Panc1 (cell line): ENCODE results near the gene RPS17. TPM values are rescaled to one million over a fixed set of nuclear protein-coding genes. Genes with fewer than 3 reads are reported as not detected.
A peak's percentile ranks its signal among the peaks of the same experiment; 100 is the strongest.
"Not testable (repeated sequence)": the region's sequence is repeated elsewhere in the genome, so short reads cannot be mapped to it uniquely, and the experiment has no call there.

Source experiments
- ATAC-seq: fragments of 200-7000 bp; cut with Tn5 transposase; 2 replicates; pipeline ENCODE4 v1.9.1; 2020; ENCODE audit warnings: mild to moderate bottlenecking, moderate library complexity
- BruUV-seq: library from RNA; stranded (reverse); fragments of 400-500 nt; replicated peaks from 2 replicates; lab custom pipeline; 2021; lab: Mats Ljungman, UMichigan
- CTCF ChIA-PET: fragments of 300-600 bp; sonication (Branson Sonifier 250); formaldehyde crosslinking; loops from one replicate; lab custom pipeline; 2022; ENCODE audit warnings: antibody characterized with exemption; lab: Charles Lee
- POLR2A ChIA-PET: fragments of 300-600 bp; sonication (Branson Sonifier 250); formaldehyde crosslinking; loops from one replicate; lab custom pipeline; 2022; ENCODE audit warnings: antibody characterized with exemption; lab: Charles Lee
- DNase-seq: peaks from one replicate; pipeline ENCODE4 v3.0.0-alpha.2; 2010; ENCODE audit warnings: low read depth, low spot score
- H3K27ac ChIP-seq: 2 replicates; pipeline ENCODE4 v1.5.1; 2011; ENCODE audit warnings: mild to moderate bottlenecking, low read length, inconsistent platforms
- H3K27me3 ChIP-seq: fragments of 200-500 bp; sonication (Bioruptor generic); 2 replicates; pipeline ENCODE4 v1.6.0; 2014; ENCODE audit warnings: low read length, inconsistent platforms; ENCODE audit not compliant: control insufficient read depth, insufficient read depth
- H3K36me3 ChIP-seq: fragments of 200-500 bp; sonication (Bioruptor generic); 2 replicates; pipeline ENCODE4 v1.5.1; 2014; ENCODE audit warnings: inconsistent platforms, mild to moderate bottlenecking, low read length, moderate library complexity; ENCODE audit not compliant: control insufficient read depth, insufficient read depth
- H3K4me1 ChIP-seq: 2 replicates; pipeline ENCODE4 v1.5.1; 2011; ENCODE audit warnings: inconsistent platforms, mild to moderate bottlenecking, low read length, moderate library complexity; ENCODE audit not compliant: control insufficient read depth, insufficient read depth
- H3K4me3 ChIP-seq, 2 experiments: 2 replicates each; pipeline ENCODE4 v1.5.1; 2011 to 2012; ENCODE audit warnings: low read depth in 2 of 2, low read length in 2 of 2, mild to moderate bottlenecking in 2 of 2, inconsistent platforms in 1 of 2, moderate library complexity in 1 of 2
- H3K9me3 ChIP-seq: fragments of 200-500 bp; sonication (Bioruptor generic); 2 replicates; pipeline ENCODE4 v1.5.1; 2014; ENCODE audit warnings: low read depth, mild to moderate bottlenecking, inconsistent platforms, low read length, moderate library complexity; ENCODE audit not compliant: control insufficient read depth, insufficient read depth
- POLR2AphosphoS5 ChIP-seq: IDR thresholded peaks from 2 replicates; pipeline ENCODE4 v1.6.1; 2012; ENCODE audit warnings: mild to moderate bottlenecking, low read depth, low read length, moderate library complexity
- SIN3A ChIP-seq: IDR thresholded peaks from 2 replicates; pipeline ENCODE4 v1.6.1; 2012; ENCODE audit warnings: low read depth, mild to moderate bottlenecking, low read length, moderate library complexity, borderline replicate concordance; ENCODE audit not compliant: insufficient read depth
- TCF7L2 ChIP-seq: IDR thresholded peaks from 2 replicates; pipeline ENCODE4 v1.6.1; 2011; ENCODE audit warnings: mild to moderate bottlenecking, low read depth, low read length, inconsistent platforms
- in situ Hi-C: cut with HindIII; loops from 2 replicates; pipeline ENCODE4 v1.10.0; 2016; ENCODE audit warnings: low sequenced_read_pairs, low pct_unique_long_range_greater_than_20kb
- intact Hi-C: fragments of 100-400 bp; cut with micrococcal nuclease; formaldehyde crosslinking; loops from one replicate; pipeline ENCODE4 v1.10.0; 2022; ENCODE audit not compliant: unreplicated experiment
- total RNA-seq: library from RNA; stranded (reverse); gene quantifications from one replicate; pipeline ENCODE4 v1.2.1, GENCODE V29; 2021; ENCODE audit not compliant: unreplicated experiment
- TF ChIP-seq, protein P1 (sequence below): fragments of 450-650 bp; IDR thresholded peaks from 2 replicates; pipeline ENCODE4 v1.5.1; 2017; ENCODE audit warnings: mild to moderate bottlenecking
- TF ChIP-seq, protein P2 (sequence below), 2 experiments: IDR thresholded peaks; 2 replicates each; pipeline ENCODE4 v1.6.1; 2011 to 2012; ENCODE audit warnings: low read depth in 2 of 2, control low read depth in 1 of 2, low read length in 1 of 2, mild to moderate bottlenecking in 1 of 2, moderate library complexity in 1 of 2; ENCODE audit not compliant: insufficient read depth in 1 of 2

RPS17 gene
- total RNA-seq, 1 experiment from 2014 or later = 1,598 TPM

DNA sequence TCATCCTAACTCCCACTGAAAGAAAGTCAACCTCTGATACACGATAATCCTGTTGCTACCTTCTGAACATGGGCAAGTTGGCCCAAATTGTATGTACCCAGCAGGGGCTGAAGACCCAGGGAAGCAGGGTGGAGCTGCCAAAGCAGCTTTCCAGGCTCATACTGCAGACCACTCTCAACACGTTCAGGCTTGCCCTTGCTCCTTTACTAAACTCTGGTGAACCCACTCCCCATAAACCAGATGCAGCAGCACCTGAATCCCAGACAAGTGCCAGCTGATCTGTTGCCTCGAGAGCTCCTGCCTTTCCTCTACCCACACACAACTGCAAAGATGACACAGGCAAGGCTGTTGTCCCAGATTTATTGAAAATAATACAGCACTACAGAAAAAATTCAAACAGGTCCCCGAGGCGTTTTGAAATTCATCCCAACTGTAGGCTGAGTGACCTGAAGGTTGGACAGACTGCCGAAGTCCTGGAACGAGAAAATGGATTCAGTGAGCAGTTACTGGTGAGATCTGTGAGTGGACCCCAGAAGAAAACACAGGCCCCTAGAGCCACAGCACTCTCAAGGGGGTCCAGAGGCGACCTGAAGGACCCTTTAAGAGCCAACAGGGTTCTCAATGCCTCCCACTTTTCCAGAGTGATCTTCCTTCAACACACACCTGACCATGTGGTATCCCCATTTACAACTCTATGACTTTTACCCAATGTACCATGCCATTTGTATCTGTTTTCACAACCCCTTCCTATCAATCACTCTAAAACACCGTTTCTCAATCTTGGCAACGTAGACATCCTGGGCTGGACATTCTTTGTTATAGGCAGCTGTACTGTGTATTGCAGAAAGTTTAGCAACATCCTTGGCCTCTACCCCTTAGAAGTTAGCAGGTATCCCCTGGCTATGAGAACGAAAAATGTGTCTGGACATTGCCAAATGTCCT, 3.6 kb downstream of the RPS17 start:
- intact Hi-C loops (no loop called here), in situ Hi-C loops (no loop called here)
- ChIA-PET POLR2A (no interaction called here), CTCF (no interaction called here)
- Histone ChIP-seq H3K27ac (no peak overlapping the region), H3K27me3 (no peaks in the 10 kb centered on the region), H3K4me1 (peaks cover 15% of the 10 kb centered on the region), H3K36me3 (peaks cover 30% of the 10 kb centered on the region), H3K4me3 (no peak overlapping the region), H3K9me3 (no peaks in the 10 kb centered on the region)
- BruUV-seq = no TSS peak
- no peak for TF ChIP-seq POLR2AphosphoS5
- ATAC-seq (no peak), DNase-seq (no peak)

DNA sequence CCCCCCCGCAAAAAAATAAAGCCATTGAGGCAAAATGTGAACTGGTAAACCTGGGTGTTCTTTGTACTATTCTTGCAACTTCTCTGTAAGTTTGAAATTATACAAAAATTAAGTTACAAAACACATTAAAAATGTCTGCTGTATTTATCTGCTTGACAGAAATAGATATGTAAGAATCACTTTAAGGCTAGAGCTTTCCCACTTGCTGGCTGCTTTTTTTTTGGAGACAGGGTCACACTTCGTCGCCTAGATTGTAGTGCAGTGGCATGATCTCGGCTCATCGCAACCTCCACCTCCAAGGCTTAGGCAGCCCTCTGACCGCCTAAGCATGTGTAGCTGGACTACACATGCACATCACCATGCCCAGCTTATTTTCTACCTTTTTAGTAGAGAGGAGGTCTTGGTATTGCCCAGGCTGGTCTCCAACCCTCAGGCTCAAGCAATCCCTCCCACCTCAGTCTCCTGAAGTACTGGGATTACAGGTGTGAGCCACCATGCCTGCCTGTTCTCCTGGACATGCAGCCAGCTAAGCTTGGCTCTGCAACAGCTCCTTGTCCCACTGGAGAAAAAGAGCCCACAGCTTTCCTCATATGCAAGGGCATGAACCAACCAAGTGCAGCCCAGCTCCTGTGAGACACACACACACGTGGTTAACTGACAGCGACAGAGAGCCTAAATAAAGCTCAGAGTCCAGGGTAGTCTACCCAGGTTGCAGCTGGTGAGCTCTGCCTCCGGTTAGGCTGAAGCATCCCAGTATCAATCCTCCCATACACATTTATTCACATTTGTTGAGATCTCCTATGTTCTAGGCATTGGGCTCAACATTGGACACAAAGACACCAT, 4.5 kb downstream of the RPS17 start:
- no peak overlapping the region for H3K27ac ChIP-seq
- no TSS peak for BruUV-seq
- peaks cover 21% of the 10 kb centered on the region for H3K4me1 ChIP-seq
- H3K36me3 ChIP-seq = peaks cover 30% of the 10 kb centered on the region
- no peak overlapping the region for H3K4me3 ChIP-seq
- ATAC-seq (no peak), DNase-seq (no peak)
- TF ChIP-seq, protein P1, sequence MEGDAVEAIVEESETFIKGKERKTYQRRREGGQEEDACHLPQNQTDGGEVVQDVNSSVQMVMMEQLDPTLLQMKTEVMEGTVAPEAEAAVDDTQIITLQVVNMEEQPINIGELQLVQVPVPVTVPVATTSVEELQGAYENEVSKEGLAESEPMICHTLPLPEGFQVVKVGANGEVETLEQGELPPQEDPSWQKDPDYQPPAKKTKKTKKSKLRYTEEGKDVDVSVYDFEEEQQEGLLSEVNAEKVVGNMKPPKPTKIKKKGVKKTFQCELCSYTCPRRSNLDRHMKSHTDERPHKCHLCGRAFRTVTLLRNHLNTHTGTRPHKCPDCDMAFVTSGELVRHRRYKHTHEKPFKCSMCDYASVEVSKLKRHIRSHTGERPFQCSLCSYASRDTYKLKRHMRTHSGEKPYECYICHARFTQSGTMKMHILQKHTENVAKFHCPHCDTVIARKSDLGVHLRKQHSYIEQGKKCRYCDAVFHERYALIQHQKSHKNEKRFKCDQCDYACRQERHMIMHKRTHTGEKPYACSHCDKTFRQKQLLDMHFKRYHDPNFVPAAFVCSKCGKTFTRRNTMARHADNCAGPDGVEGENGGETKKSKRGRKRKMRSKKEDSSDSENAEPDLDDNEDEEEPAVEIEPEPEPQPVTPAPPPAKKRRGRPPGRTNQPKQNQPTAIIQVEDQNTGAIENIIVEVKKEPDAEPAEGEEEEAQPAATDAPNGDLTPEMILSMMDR = no peak
- TF ChIP-seq SIN3A = no peak
- TF ChIP-seq POLR2AphosphoS5 = peak; percentile 31; the same call in 1 of the 2 replicates
- TF ChIP-seq, protein P2, sequence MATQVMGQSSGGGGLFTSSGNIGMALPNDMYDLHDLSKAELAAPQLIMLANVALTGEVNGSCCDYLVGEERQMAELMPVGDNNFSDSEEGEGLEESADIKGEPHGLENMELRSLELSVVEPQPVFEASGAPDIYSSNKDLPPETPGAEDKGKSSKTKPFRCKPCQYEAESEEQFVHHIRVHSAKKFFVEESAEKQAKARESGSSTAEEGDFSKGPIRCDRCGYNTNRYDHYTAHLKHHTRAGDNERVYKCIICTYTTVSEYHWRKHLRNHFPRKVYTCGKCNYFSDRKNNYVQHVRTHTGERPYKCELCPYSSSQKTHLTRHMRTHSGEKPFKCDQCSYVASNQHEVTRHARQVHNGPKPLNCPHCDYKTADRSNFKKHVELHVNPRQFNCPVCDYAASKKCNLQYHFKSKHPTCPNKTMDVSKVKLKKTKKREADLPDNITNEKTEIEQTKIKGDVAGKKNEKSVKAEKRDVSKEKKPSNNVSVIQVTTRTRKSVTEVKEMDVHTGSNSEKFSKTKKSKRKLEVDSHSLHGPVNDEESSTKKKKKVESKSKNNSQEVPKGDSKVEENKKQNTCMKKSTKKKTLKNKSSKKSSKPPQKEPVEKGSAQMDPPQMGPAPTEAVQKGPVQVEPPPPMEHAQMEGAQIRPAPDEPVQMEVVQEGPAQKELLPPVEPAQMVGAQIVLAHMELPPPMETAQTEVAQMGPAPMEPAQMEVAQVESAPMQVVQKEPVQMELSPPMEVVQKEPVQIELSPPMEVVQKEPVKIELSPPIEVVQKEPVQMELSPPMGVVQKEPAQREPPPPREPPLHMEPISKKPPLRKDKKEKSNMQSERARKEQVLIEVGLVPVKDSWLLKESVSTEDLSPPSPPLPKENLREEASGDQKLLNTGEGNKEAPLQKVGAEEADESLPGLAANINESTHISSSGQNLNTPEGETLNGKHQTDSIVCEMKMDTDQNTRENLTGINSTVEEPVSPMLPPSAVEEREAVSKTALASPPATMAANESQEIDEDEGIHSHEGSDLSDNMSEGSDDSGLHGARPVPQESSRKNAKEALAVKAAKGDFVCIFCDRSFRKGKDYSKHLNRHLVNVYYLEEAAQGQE (IDR thresholded peaks at IDR 0.05; ENCODE audit: insufficient read depth in 1 of 2, low read depth in 2 of 2, low read length in 1 of 2) = no peak
- no peak for TF ChIP-seq TCF7L2
- POLR2A ChIA-PET = interaction anchor here (1.0 kb wide), 1 partner anchor 273 kb away, joined by 5 read pairs; no protein-coding TSS in a partner anchor
- CTCF ChIA-PET = no interaction called here
- no peaks in the 10 kb centered on the region for H3K9me3 ChIP-seq
- in situ Hi-C loops (no loop called here), intact Hi-C loops (no loop called here)
- H3K27me3 ChIP-seq = no peaks in the 10 kb centered on the region

DNA sequence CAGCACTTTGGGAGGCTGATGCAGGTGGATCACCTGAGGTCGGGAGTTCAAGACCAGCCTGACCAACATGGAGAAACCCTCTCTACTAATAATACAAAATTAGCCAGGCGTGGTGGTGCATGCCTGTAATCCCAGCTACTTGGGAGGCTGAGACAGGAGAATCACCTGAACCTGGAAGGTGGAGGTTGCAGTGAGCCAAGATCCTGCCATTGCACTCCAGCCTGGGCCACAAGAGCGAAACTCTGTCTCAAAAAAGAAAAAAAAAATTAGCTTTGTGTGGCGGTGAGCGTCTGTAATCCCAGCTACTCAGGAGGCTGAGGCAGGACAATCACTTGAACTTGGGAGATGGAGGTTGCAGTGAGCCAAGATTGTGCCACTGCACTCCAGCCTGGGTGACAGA, 5.1 kb downstream of the RPS17 start:
- in situ Hi-C loops, H3K27me3 ChIP-seq, CTCF ChIA-PET, H3K27ac ChIP-seq, intact Hi-C loops, ATAC-seq, BruUV-seq, H3K9me3 ChIP-seq, DNase-seq, H3K4me3 ChIP-seq: not testable (repeated sequence)
- Histone ChIP-seq H3K36me3 (peaks cover 30% of the 10 kb centered on the region), H3K4me1 (peaks cover 22% of the 10 kb centered on the region)
- POLR2A ChIA-PET = interaction anchor here (1.0 kb wide), 1 partner anchor 273 kb away, joined by 5 read pairs; no protein-coding TSS in a partner anchor

DNA sequence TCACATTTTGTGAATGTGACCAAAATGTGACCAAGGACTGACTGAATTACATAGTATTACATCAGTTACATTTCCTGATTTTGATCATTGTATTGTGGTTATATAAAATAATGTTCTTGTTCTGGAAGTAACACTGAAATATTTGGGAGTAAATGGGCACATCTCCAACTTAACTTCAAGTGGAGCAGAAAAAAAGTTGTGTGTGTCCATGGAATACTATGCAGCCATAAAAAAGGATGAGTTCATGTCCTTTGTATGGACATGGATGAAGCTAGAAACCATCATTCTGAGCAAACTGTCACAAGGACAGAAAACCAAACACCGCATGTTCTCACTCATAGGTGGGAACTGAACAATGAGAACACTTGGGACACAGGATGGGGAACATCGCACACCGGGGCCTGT, 5.8 kb downstream of the RPS17 start:
- H3K27me3 ChIP-seq, POLR2A ChIA-PET, H3K9me3 ChIP-seq, H3K27ac ChIP-seq, DNase-seq, in situ Hi-C loops, H3K4me3 ChIP-seq, CTCF ChIA-PET, BruUV-seq, ATAC-seq, intact Hi-C loops: not testable (repeated sequence)
- peaks cover 30% of the 10 kb centered on the region for H3K36me3 ChIP-seq
- H3K4me1 ChIP-seq = peaks cover 22% of the 10 kb centered on the region
